ENCODE data around the gene TTC34. TPM values are rescaled to one million over a fixed set of nuclear protein-coding genes. Genes with fewer than 3 reads are reported as not detected.
A peak's percentile ranks its signal among the peaks of the same experiment; 100 is the strongest.
"Not testable (repeated sequence)": the region's sequence is repeated elsewhere in the genome, so short reads cannot be mapped to it uniquely, and the experiment has no call there.

TTC34 gene
- total and polyA plus RNA-seq, 4 donors: 0.10 to 1.6 (median 1.1) TPM

GRCh38 chr1:2781627-2782026 lies 19.9 kb downstream of the TTC34 start:
- 86% methylated on average over 1 of the region's 2 CpGs for WGBS (ENCODE audit: insufficient coverage)
- no peak overlapping the region for H3K4me3 ChIP-seq (ENCODE audit: low read depth, low read length)

GRCh38 chr1:2778220-2778592 lies 23.3 kb downstream of the TTC34 start:
- Histone ChIP-seq H3K27me3 (ENCODE audit: control insufficient read depth, insufficient read depth, low read length) (no peaks in the 10 kb centered on the region), H3K36me3 (ENCODE audit: control insufficient read depth, insufficient read depth, low read length) (no peaks in the 10 kb centered on the region), H3K9me3 (ENCODE audit: control insufficient read depth, insufficient read depth, low read length) (peaks cover 2% of the 10 kb centered on the region), H3K4me1 (ENCODE audit: control insufficient read depth, insufficient read depth, low read length) (peaks cover 13% of the 10 kb centered on the region), H3K4me3 (ENCODE audit: low read depth, low read length) (no peak overlapping the region), H3K27ac (ENCODE audit: low read depth, low read length) (no peak overlapping the region)
- DNase-seq (ENCODE audit: low read depth in 4 of 6, low spot score in 6 of 6): peak in 3 of 6 donors; percentile 55 to 84 (median 74)
- 20% methylated on average over 2 of the region's 3 CpGs for WGBS (ENCODE audit: insufficient coverage)

More at GRCh38 chr1:2781627-2782026, 19.9 kb downstream of the TTC34 start:
- Histone ChIP-seq H3K9me3 (ENCODE audit: control insufficient read depth, insufficient read depth, low read length) (peaks cover 2% of the 10 kb centered on the region), H3K4me1 (ENCODE audit: control insufficient read depth, insufficient read depth, low read length) (peaks cover 13% of the 10 kb centered on the region), H3K27ac (ENCODE audit: low read depth, low read length) (no peak overlapping the region), H3K36me3 (ENCODE audit: control insufficient read depth, insufficient read depth, low read length) (peaks cover 3% of the 10 kb centered on the region), H3K27me3 (ENCODE audit: control insufficient read depth, insufficient read depth, low read length) (no peaks in the 10 kb centered on the region)
- DNase-seq (ENCODE audit: low read depth in 4 of 6, low spot score in 6 of 6): no peak

- DNase-seq (ENCODE audit: low read depth in 4 of 6, low spot score in 6 of 6): no peak
- peaks cover 2% of the 10 kb centered on the region for H3K9me3 ChIP-seq (ENCODE audit: control insufficient read depth, insufficient read depth, low read length)
- no peaks in the 10 kb centered on the region for H3K27me3 ChIP-seq (ENCODE audit: control insufficient read depth, insufficient read depth, low read length)
- H3K4me1 ChIP-seq (ENCODE audit: control insufficient read depth, insufficient read depth, low read length): peaks cover 13% of the 10 kb centered on the region
- no peaks in the 10 kb centered on the region for H3K36me3 ChIP-seq (ENCODE audit: control insufficient read depth, insufficient read depth, low read length)
- H3K4me3 ChIP-seq (ENCODE audit: low read depth, low read length): no peak overlapping the region
- WGBS (ENCODE audit: insufficient coverage): 56% methylated on average over 12 of the region's 12 CpGs
- no peak overlapping the region for H3K27ac ChIP-seq (ENCODE audit: low read depth, low read length)
These were observed 23.9 kb downstream of the TTC34 start for GRCh38 chr1:2777424-2778219.

GRCh38 chr1:2775333-2775732 lies 26.2 kb downstream of the TTC34 start:
- DNase-seq (ENCODE audit: low read depth in 4 of 6, low spot score in 6 of 6); H3K9me3 ChIP-seq (ENCODE audit: control insufficient read depth, insufficient read depth, low read length); H3K4me3 ChIP-seq (ENCODE audit: low read depth, low read length); H3K27me3 ChIP-seq (ENCODE audit: control insufficient read depth, insufficient read depth, low read length); H3K36me3 ChIP-seq (ENCODE audit: control insufficient read depth, insufficient read depth, low read length); H3K27ac ChIP-seq (ENCODE audit: low read depth, low read length): not testable (repeated sequence)
- H3K4me1 ChIP-seq (ENCODE audit: control insufficient read depth, insufficient read depth, low read length): peaks cover 13% of the 10 kb centered on the region
- WGBS (ENCODE audit: insufficient coverage): 80% methylated on average over 1 of the region's 4 CpGs

GRCh38 chr1:2768052-2768451 lies 33.4 kb downstream of the TTC34 start:
- not testable (repeated sequence) for H3K9me3 ChIP-seq (ENCODE audit: control insufficient read depth, insufficient read depth, low read length); DNase-seq (ENCODE audit: low read depth in 4 of 6, low spot score in 6 of 6); H3K27me3 ChIP-seq (ENCODE audit: control insufficient read depth, insufficient read depth, low read length); H3K27ac ChIP-seq (ENCODE audit: low read depth, low read length); H3K4me1 ChIP-seq (ENCODE audit: control insufficient read depth, insufficient read depth, low read length); H3K36me3 ChIP-seq (ENCODE audit: control insufficient read depth, insufficient read depth, low read length); H3K4me3 ChIP-seq (ENCODE audit: low read depth, low read length)
- no CpG with 5 or more reads among the region's 8 CpGs for WGBS (ENCODE audit: insufficient coverage)

GRCh38 chr1:2759433-2759832 lies 42.1 kb downstream of the TTC34 start:
- DNase-seq (ENCODE audit: low read depth in 4 of 6, low spot score in 6 of 6); H3K36me3 ChIP-seq (ENCODE audit: control insufficient read depth, insufficient read depth, low read length); H3K27ac ChIP-seq (ENCODE audit: low read depth, low read length); H3K27me3 ChIP-seq (ENCODE audit: control insufficient read depth, insufficient read depth, low read length); H3K4me1 ChIP-seq (ENCODE audit: control insufficient read depth, insufficient read depth, low read length); H3K4me3 ChIP-seq (ENCODE audit: low read depth, low read length); H3K9me3 ChIP-seq (ENCODE audit: control insufficient read depth, insufficient read depth, low read length): not testable (repeated sequence)
- 55% methylated on average over 6 of the region's 13 CpGs for WGBS (ENCODE audit: insufficient coverage)

- H3K27me3 ChIP-seq (ENCODE audit: control insufficient read depth, insufficient read depth, low read length); H3K4me1 ChIP-seq (ENCODE audit: control insufficient read depth, insufficient read depth, low read length); H3K9me3 ChIP-seq (ENCODE audit: control insufficient read depth, insufficient read depth, low read length); H3K27ac ChIP-seq (ENCODE audit: low read depth, low read length); H3K4me3 ChIP-seq (ENCODE audit: low read depth, low read length); H3K36me3 ChIP-seq (ENCODE audit: control insufficient read depth, insufficient read depth, low read length); DNase-seq (ENCODE audit: low read depth in 4 of 6, low spot score in 6 of 6): not testable (repeated sequence)
- whole genome bisulfite sequencing (ENCODE audit: insufficient coverage): 50% methylated on average over 2 of the region's 13 CpGs
These were observed 44.0 kb downstream of the TTC34 start for GRCh38 chr1:2757519-2757918.

- not testable (repeated sequence) for H3K4me1 ChIP-seq (ENCODE audit: control insufficient read depth, insufficient read depth, low read length); H3K9me3 ChIP-seq (ENCODE audit: control insufficient read depth, insufficient read depth, low read length); H3K36me3 ChIP-seq (ENCODE audit: control insufficient read depth, insufficient read depth, low read length); H3K4me3 ChIP-seq (ENCODE audit: low read depth, low read length); H3K27ac ChIP-seq (ENCODE audit: low read depth, low read length); H3K27me3 ChIP-seq (ENCODE audit: control insufficient read depth, insufficient read depth, low read length); DNase-seq (ENCODE audit: low read depth in 4 of 6, low spot score in 6 of 6)
- WGBS (ENCODE audit: insufficient coverage): 40% methylated on average over 5 of the region's 14 CpGs
These were observed 46.1 kb downstream of the TTC34 start for GRCh38 chr1:2755426-2755825.

GRCh38 chr1:2754597-2754996 lies 46.9 kb downstream of the TTC34 start:
- WGBS (ENCODE audit: insufficient coverage): no CpG with 5 or more reads among the region's 10 CpGs
- H3K4me1 ChIP-seq (ENCODE audit: control insufficient read depth, insufficient read depth, low read length); H3K36me3 ChIP-seq (ENCODE audit: control insufficient read depth, insufficient read depth, low read length); H3K9me3 ChIP-seq (ENCODE audit: control insufficient read depth, insufficient read depth, low read length); H3K27me3 ChIP-seq (ENCODE audit: control insufficient read depth, insufficient read depth, low read length); DNase-seq (ENCODE audit: low read depth in 4 of 6, low spot score in 6 of 6); H3K27ac ChIP-seq (ENCODE audit: low read depth, low read length); H3K4me3 ChIP-seq (ENCODE audit: low read depth, low read length): not testable (repeated sequence)

- not testable (repeated sequence) for H3K36me3 ChIP-seq (ENCODE audit: control insufficient read depth, insufficient read depth, low read length); H3K27me3 ChIP-seq (ENCODE audit: control insufficient read depth, insufficient read depth, low read length); H3K4me1 ChIP-seq (ENCODE audit: control insufficient read depth, insufficient read depth, low read length); DNase-seq (ENCODE audit: low read depth in 4 of 6, low spot score in 6 of 6); H3K9me3 ChIP-seq (ENCODE audit: control insufficient read depth, insufficient read depth, low read length); H3K4me3 ChIP-seq (ENCODE audit: low read depth, low read length); H3K27ac ChIP-seq (ENCODE audit: low read depth, low read length)
- no CpG with 5 or more reads among the region's 8 CpGs for WGBS (ENCODE audit: insufficient coverage)
These were observed 49.0 kb downstream of the TTC34 start for GRCh38 chr1:2752503-2752902.

Measured in spinal cord (tissue), 10 donors.